A673 (cell line): ENCODE measurements around the gene TOR2A. TPM values are rescaled to one million over a fixed set of nuclear protein-coding genes. Genes with fewer than 3 reads are reported as not detected.

ENCODE experiments used
- BruUV-seq: library from RNA; stranded (reverse); fragments of 400-500 nt; replicated peaks from 2 replicates; lab custom pipeline; 2021; lab: Mats Ljungman, UMichigan
- CTCF ChIA-PET: fragments of 300-600 bp; sonication (Branson Sonifier 250); formaldehyde crosslinking; loops from one replicate; lab custom pipeline; 2022; ENCODE audit warnings: antibody characterized with exemption; lab: Charles Lee
- POLR2A ChIA-PET: fragments of 300-600 bp; sonication (Branson Sonifier 250); formaldehyde crosslinking; loops from one replicate; lab custom pipeline; 2022; ENCODE audit warnings: antibody characterized with exemption; ENCODE audit not compliant: low non-redundant PET; lab: Charles Lee
- DNase-seq: peaks from one replicate; pipeline ENCODE4 v3.0.0-alpha.2; 2015; ENCODE audit warnings: low spot score
- H3K27ac ChIP-seq: fragments of 200-600 bp; sonication (generic); 2 replicates; pipeline ENCODE4 v1.5.1; 2016; ENCODE audit warnings: mixed run types, low read depth, mild to moderate bottlenecking, mixed read lengths, antibody characterized with exemption, low read length; ENCODE audit not compliant: poor library complexity, severe bottlenecking
- H3K27me3 ChIP-seq: fragments of 200-600 bp; sonication (generic); replicated peaks from 2 replicates; pipeline ENCODE4 v1.6.1; 2017; ENCODE audit warnings: mixed run types, low read depth, mild to moderate bottlenecking, mixed read lengths, antibody characterized with exemption, low read length; ENCODE audit not compliant: insufficient read depth, poor library complexity
- H3K36me3 ChIP-seq: fragments of 200-600 bp; sonication (generic); 2 replicates; pipeline ENCODE4 v1.6.1; 2016; ENCODE audit warnings: mixed run types, mild to moderate bottlenecking, mixed read lengths, antibody characterized with exemption, low read length; ENCODE audit not compliant: insufficient read depth, poor library complexity, severe bottlenecking
- H3K4me1 ChIP-seq: fragments of 200-600 bp; sonication (generic); 2 replicates; pipeline ENCODE4 v1.6.1; 2017; ENCODE audit warnings: mixed run types, mild to moderate bottlenecking, mixed read lengths, antibody characterized with exemption, low read length; ENCODE audit not compliant: insufficient read depth, poor library complexity, severe bottlenecking
- H3K4me3 ChIP-seq: fragments of 200-600 bp; sonication (generic); 2 replicates; pipeline ENCODE4 v1.5.1; 2016; ENCODE audit warnings: low read depth, mixed run types, mild to moderate bottlenecking, mixed read lengths, low read length; ENCODE audit not compliant: poor library complexity, severe bottlenecking
- H3K9me3 ChIP-seq: fragments of 200-600 bp; sonication (generic); 2 replicates; pipeline ENCODE4 v1.6.1; 2016; ENCODE audit warnings: mixed run types, low read depth, mild to moderate bottlenecking, mixed read lengths, antibody characterized with exemption, low read length; ENCODE audit not compliant: poor library complexity, severe bottlenecking
- CTCF ChIP-seq: fragments of 300-800, 200-600 bp; sonication (generic); conservative IDR thresholded peaks from 2 replicates; pipeline ENCODE4 v1.5.1; 2017; ENCODE audit warnings: low read depth, mild to moderate bottlenecking, antibody characterized with exemption, low read length, moderate library complexity, mixed read lengths
- EZH2 ChIP-seq: fragments of 200-600 bp; sonication (generic); IDR thresholded peaks from 2 replicates; pipeline ENCODE4 v1.6.1; 2017; ENCODE audit warnings: borderline replicate concordance, low read depth, mild to moderate bottlenecking, mixed read lengths, antibody characterized with exemption, low read length; ENCODE audit not compliant: poor library complexity, severe bottlenecking
- intact Hi-C: fragments of 100-400 bp; cut with micrococcal nuclease; formaldehyde crosslinking; loops from one replicate; pipeline ENCODE4 v1.10.0; 2022; ENCODE audit not compliant: unreplicated experiment
- total RNA-seq: library from RNA; stranded (reverse); gene quantifications from 2 replicates; pipeline ENCODE4 v1.2.3, GENCODE V29; 2021

TOR2A gene
- total RNA-seq, 1 experiment from 2014 or later = 9.2 TPM

- Histone ChIP-seq H3K4me1 (no peaks in the 10 kb centered on the region), H3K27ac (no peak overlapping the region), H3K27me3 (no peaks in the 10 kb centered on the region), H3K9me3 (no peaks in the 10 kb centered on the region), H3K36me3 (no peaks in the 10 kb centered on the region), H3K4me3 (no peak overlapping the region)
- ChIA-PET POLR2A (no interaction called here), CTCF (no interaction called here)
- DNase-seq = no peak
- TF ChIP-seq EZH2 = no peak
- no peak for TF ChIP-seq CTCF
- BruUV-seq = no TSS peak
- intact Hi-C loops = no loop called here
These were observed 27.3 kb downstream of the TOR2A start for GRCh38 chr9:127707766-127708165.

GRCh38 chr9:127706836-127707241 is 28.3 kb downstream of the TOR2A start, which contains the start of gene CFAP157:
CFAP157 (plus strand) TSS chr9:127706988; CDS start chr9:127707032, 44 bp downstream.
- intact Hi-C loops = no loop called here
- Histone ChIP-seq H3K4me1 (no peaks in the 10 kb centered on the region), H3K27ac (no peak within 1 kb of the TSS), H3K27me3 (no peaks in the 10 kb centered on the region), H3K36me3 (no peaks in the 10 kb centered on the region), H3K4me3 (no peak within 1 kb of the TSS), H3K9me3 (no peaks in the 10 kb centered on the region)
- no peak for DNase-seq
- POLR2A ChIA-PET = interaction anchor here (0.7 kb wide), 1 partner anchor 27 kb away, joined by 3 read pairs; no protein-coding TSS in a partner anchor
- TF ChIP-seq EZH2 = no peak
- no peak for TF ChIP-seq CTCF
- CTCF ChIA-PET = no interaction called here
- no TSS peak for BruUV-seq

DNA sequence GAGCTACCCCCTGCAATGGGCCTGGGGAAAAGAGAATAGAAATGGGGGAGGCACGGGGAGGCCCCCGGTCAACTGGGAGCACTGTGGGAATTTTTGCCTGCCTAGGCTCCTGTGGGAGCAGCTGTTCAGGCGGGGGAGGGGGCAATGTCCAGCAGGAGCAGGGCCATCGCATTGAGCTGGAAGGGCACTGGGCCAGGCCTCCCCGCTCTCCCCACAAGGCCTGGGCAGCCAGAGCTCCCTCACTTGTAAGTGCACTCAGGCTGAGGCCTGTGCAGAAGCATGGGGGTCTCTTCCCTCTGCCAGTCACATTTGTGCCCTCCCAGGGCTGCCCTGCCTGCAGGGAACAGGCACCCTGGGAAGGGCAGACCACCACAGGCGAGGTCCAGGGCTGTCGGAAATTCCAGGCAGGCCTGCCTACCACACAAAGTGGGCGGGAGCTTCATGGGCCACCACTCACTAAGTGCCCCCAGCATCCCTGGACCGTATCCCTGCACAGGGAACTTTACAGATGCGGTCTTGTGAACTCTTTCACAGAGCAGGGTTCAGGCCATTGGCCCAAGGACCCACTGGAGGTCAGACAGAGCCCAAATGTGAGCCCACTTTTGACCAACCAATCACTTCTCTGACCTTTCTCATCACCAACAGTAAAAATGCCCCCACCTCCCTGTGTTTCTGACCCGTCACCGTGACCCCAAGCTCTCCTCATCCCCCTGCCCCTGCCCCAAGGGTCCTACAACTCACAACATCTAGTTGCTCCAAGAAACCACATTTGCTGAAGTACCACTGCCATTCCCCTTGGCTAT is 29.3 kb downstream of the TOR2A start:
- Histone ChIP-seq H3K9me3 (no peaks in the 10 kb centered on the region), H3K36me3 (no peaks in the 10 kb centered on the region), H3K27me3 (no peaks in the 10 kb centered on the region), H3K4me3 (no peak overlapping the region), H3K27ac (no peak overlapping the region), H3K4me1 (no peaks in the 10 kb centered on the region)
- POLR2A ChIA-PET = interaction anchor here (0.7 kb wide), 1 partner anchor 26 kb away, joined by 3 read pairs; no protein-coding TSS in a partner anchor
- CTCF ChIA-PET = no interaction called here
- DNase-seq = no peak
- intact Hi-C loops = no loop called here
- no peak for TF ChIP-seq EZH2
- TF ChIP-seq CTCF = no peak
- no TSS peak for BruUV-seq
